Kidney (tissue), 14 donors: ENCODE measurements around the gene TOMM22. TPM values are rescaled to one million over a fixed set of nuclear protein-coding genes. Genes with fewer than 3 reads are reported as not detected.

Experiments
- DNase-seq, 5 donors: peaks; one replicate each; pipeline ENCODE4 v3.0.0-alpha.2; 2013 to 2020
- FAIRE-seq: peaks from 2 replicates; lab custom pipeline; 2012; peaks lifted over from hg19 to GRCh38; lab: Jason Lieb, UNC
- H3K27ac ChIP-seq, 2 donors: one replicate each; pipeline ENCODE4 v1.7.0; 2013; ENCODE audit warnings: low read depth in 2 of 2, low read length in 2 of 2, inconsistent platforms in 1 of 2
- H3K27me3 ChIP-seq: one replicate; pipeline ENCODE4 v1.7.1; 2013; ENCODE audit warnings: low read length, inconsistent platforms; ENCODE audit not compliant: control insufficient read depth, insufficient read depth
- H3K36me3 ChIP-seq, 3 donors: one replicate each; pipeline versions ENCODE4 v1.7.0 to v1.7.1; 2013; ENCODE audit warnings: low read length in 3 of 3, control low read depth in 1 of 3, inconsistent platforms in 1 of 3; ENCODE audit not compliant: insufficient read depth in 3 of 3, control insufficient read depth in 2 of 3
- H3K4me1 ChIP-seq, 3 donors: one replicate each; pipeline versions ENCODE4 v1.7.0 to v1.7.1; 2013; ENCODE audit warnings: low read length in 3 of 3, inconsistent platforms in 1 of 3, low read depth in 1 of 3; ENCODE audit not compliant: control insufficient read depth in 2 of 3, insufficient read depth in 2 of 3
- H3K4me3 ChIP-seq, 3 donors: one replicate each; pipeline versions ENCODE4 v1.7.0 to v1.8.1; 2013; ENCODE audit warnings: low read length in 3 of 3, control low read depth in 1 of 3, inconsistent platforms in 1 of 3
- H3K9ac ChIP-seq, 3 donors: one replicate each; pipeline versions ENCODE4 v1.7.0 to v1.7.1; 2013; ENCODE audit warnings: low read length in 3 of 3, control low read depth in 1 of 3, inconsistent platforms in 1 of 3
- H3K9me3 ChIP-seq, 3 donors: one replicate each; pipeline versions ENCODE4 v1.7.0 to v1.7.1; 2013; ENCODE audit warnings: low read length in 3 of 3, control low read depth in 1 of 3, inconsistent platforms in 1 of 3; ENCODE audit not compliant: control insufficient read depth in 2 of 3, insufficient read depth in 1 of 3
- CTCF ChIP-seq: IDR thresholded peaks from 3 replicates; pipeline ENCODE4 v1.5.1; 2012; ENCODE audit warnings: mild to moderate bottlenecking, moderate library complexity, borderline replicate concordance; ENCODE audit not compliant: insufficient read depth; ENCODE audit errors: extremely low read depth
- intact Hi-C: fragments of 100-400 bp; cut with DNase I; formaldehyde crosslinking; loops from one replicate; pipeline ENCODE4 v1.11.1; 2022
- polyA plus RNA-seq: library from polyadenylated mRNA; stranded (reverse); fragments of 350-450 nt; fragmentation: Illumina TruSeq; extraction: RNeasy Lipid Tissue Mini Kit (QIAGEN cat#74804); gene quantifications from one replicate; pipeline ENCODE4 v1.2.3, GENCODE V29; 2014; ENCODE audit warnings: low read depth, low replicate concordance; ENCODE audit not compliant: insufficient read depth
- total RNA-seq: library from RNA; stranded (reverse); fragmentation: NEBNext Ultra II Directional; extraction: Animal tissue kit (Norgen Biotek cat#: 25700); gene quantifications from one replicate; pipeline ENCODE4 v1.2.1, GENCODE V29; 2021
- donor health status: control.
- donor health status: control.
- donor health status: control.
- donor health status: control.
- donor health status: control.
- donor health status: DM: yes; HTN: yes; CAD: no.
- donor health status: Normal renal cell carcinoma (clear cell type).

Gene TOMM22
- total and polyA plus RNA-seq, 2 donors from 2014 or later = 55.0 to 103 TPM

- FAIRE-seq (no peak), DNase-seq (peak in 1 of 5 donors; percentile 59)
- no peaks in the 10 kb centered on the region for H3K9me3 ChIP-seq
- no peaks in the 10 kb centered on the region for H3K27me3 ChIP-seq
- no peak for TF ChIP-seq CTCF
- H3K27ac ChIP-seq = no peak overlapping the region
- H3K36me3 ChIP-seq = peaks cover 3 to 27% (median 24%) of the 10 kb centered on the region in 3 donors
- no peak overlapping the region for H3K9ac ChIP-seq
- intact Hi-C loops = no loop called here
- H3K4me3 ChIP-seq = no peak overlapping the region
- no peaks in the 10 kb centered on the region for H3K4me1 ChIP-seq
Measured at GRCh38 chr22:38689651-38690050, 7.9 kb downstream of the TOMM22 start.

- intact Hi-C loops = no loop called here
- Histone ChIP-seq H3K27ac (no peak overlapping the region), H3K9me3 (no peaks in the 10 kb centered on the region), H3K9ac (no peak overlapping the region), H3K4me1 (peaks cover 1 to 19% (median 19%) of the 10 kb centered on the region in 3 donors), H3K27me3 (no peaks in the 10 kb centered on the region), H3K4me3 (no peak overlapping the region), H3K36me3 (peaks cover 0 to 2% (median under 1%) of the 10 kb centered on the region in 3 donors)
- TF ChIP-seq CTCF = no peak
- DNase-seq = no peak
- FAIRE-seq = no peak
Measured at GRCh38 chr22:38694049-38694448, 12.3 kb downstream of the TOMM22 start.

GRCh38 chr22:38694940-38695339, 13.2 kb downstream of the TOMM22 start:
- no peaks in the 10 kb centered on the region for H3K27me3 ChIP-seq
- no peak for DNase-seq
- H3K4me3 ChIP-seq = no peak overlapping the region
- peaks cover 3 to 28% (median 27%) of the 10 kb centered on the region in 3 donors for H3K4me1 ChIP-seq
- H3K27ac ChIP-seq = no peak overlapping the region
- H3K36me3 ChIP-seq = no peaks in the 10 kb centered on the region
- intact Hi-C loops = no loop called here
- TF ChIP-seq CTCF = no peak
- no peak for FAIRE-seq
- H3K9ac ChIP-seq = no peak overlapping the region
- H3K9me3 ChIP-seq = no peaks in the 10 kb centered on the region
